ENCODE data around the gene RAB36.

RAB36 gene

DNA sequence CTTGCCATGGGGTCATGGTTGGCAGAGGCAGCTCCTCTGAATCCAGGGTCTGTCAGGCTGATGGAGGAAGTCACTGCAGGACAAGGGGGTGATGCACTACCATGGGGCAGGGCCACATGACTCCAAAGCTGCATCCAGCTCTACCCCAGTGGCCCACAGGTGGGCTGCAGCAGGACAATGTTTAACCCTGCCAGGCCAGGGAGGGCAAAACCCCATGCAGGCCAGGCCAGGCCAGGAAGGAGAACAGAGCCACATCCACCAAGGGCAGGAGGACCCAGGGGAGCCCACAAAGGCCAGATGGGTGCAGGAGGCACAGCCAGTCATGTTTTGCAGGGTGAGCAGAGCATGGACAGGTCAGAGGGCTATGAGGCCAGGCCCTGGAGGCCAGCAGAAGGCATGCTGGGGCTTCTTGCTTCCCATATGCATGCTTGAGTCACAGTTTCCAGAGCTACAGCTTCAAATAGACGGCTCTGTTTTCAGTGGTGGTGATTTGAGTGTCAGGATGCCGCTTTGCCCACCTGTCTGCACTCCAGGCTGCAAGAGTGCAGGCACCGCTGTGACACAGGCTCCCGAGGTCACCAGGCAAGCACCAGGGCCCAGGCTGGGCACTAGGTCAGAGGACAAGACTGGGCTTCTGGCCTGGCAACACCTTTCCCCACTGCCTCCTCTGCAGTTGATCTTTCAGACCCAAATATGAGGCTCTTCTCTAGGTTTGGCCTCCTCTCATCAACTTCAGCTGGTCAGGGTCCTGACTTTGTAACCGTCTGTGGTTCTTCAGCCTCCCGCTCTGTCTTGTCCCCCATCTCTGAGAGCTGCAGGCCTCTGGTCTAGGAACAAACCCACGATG, 26.4 kb upstream of the RAB36 start:
- no peaks in the 10 kb centered on the region for H3K36me3 ChIP-seq (ENCODE audit: control insufficient read depth, low read length)
- H3F3A ChIP-seq (ENCODE audit: control insufficient read depth, insufficient read depth): no peaks in the 10 kb centered on the region
- H3K9me2 ChIP-seq (replicated peaks; ENCODE audit: control insufficient read depth, low read length): no peaks in the 10 kb centered on the region
- H3K4me3 ChIP-seq (ENCODE audit: low read length): no peak overlapping the region
- H3K9me3 ChIP-seq (ENCODE audit: control insufficient read depth, insufficient read depth, low read length): no peaks in the 10 kb centered on the region
- H3K4me2 ChIP-seq (ENCODE audit: low read length): no peak overlapping the region
- TF ChIP-seq CTCF (IDR thresholded peaks at IDR 0.05; ENCODE audit: low read depth, low read length, poor library complexity, severe bottlenecking): no peak
- TF ChIP-seq EZH2phosphoT487 (IDR thresholded peaks at IDR 0.05; ENCODE audit: borderline replicate concordance, low read length): no peak
- no peak overlapping the region for H3K27ac ChIP-seq (ENCODE audit: low read depth, low read length)
- H3K4me1 ChIP-seq (ENCODE audit: control insufficient read depth, low read length): peaks cover 15% of the 10 kb centered on the region
- H3K79me2 ChIP-seq (ENCODE audit: control insufficient read depth, low read length): no peaks in the 10 kb centered on the region
- no peaks in the 10 kb centered on the region for H3K27me3 ChIP-seq (ENCODE audit: control insufficient read depth, low read length)
- no peaks in the 10 kb centered on the region for H4K20me1 ChIP-seq (ENCODE audit: control insufficient read depth, insufficient read depth, low read depth, low read length)

- H3K9me2 ChIP-seq (replicated peaks; ENCODE audit: control insufficient read depth, low read length): no peaks in the 10 kb centered on the region
- no peaks in the 10 kb centered on the region for H3K79me2 ChIP-seq (ENCODE audit: control insufficient read depth, low read length)
- H3F3A ChIP-seq (ENCODE audit: control insufficient read depth, insufficient read depth): 0 out of 2 replicates have a peak, but pooled peaks cover 2% of the 10 kb centered on the region
- no peaks in the 10 kb centered on the region for H3K9me3 ChIP-seq (ENCODE audit: control insufficient read depth, insufficient read depth, low read length)
- no peak overlapping the region for H3K4me3 ChIP-seq (ENCODE audit: low read length)
- peaks cover 15% of the 10 kb centered on the region for H3K4me1 ChIP-seq (ENCODE audit: control insufficient read depth, low read length)
- no peak overlapping the region for H3K4me2 ChIP-seq (ENCODE audit: low read length)
- no peaks in the 10 kb centered on the region for H3K27me3 ChIP-seq (ENCODE audit: control insufficient read depth, low read length)
- TF ChIP-seq EZH2phosphoT487 (IDR thresholded peaks at IDR 0.05; ENCODE audit: borderline replicate concordance, low read length): no peak
- no peak for TF ChIP-seq CTCF (IDR thresholded peaks at IDR 0.05; ENCODE audit: low read depth, low read length, poor library complexity, severe bottlenecking)
- no peaks in the 10 kb centered on the region for H3K36me3 ChIP-seq (ENCODE audit: control insufficient read depth, low read length)
- H4K20me1 ChIP-seq (ENCODE audit: control insufficient read depth, insufficient read depth, low read depth, low read length): no peaks in the 10 kb centered on the region
- no peak overlapping the region for H3K27ac ChIP-seq (ENCODE audit: low read depth, low read length)
Observed at GRCh38 chr22:23119494-23120414, 25.5 kb upstream of the RAB36 start.

GRCh38 chr22:23120415-23120899, 24.8 kb upstream of the RAB36 start:
- no peak overlapping the region for H3K27ac ChIP-seq (ENCODE audit: low read depth, low read length)

More at GRCh38 chr22:23120415-23120899, 24.8 kb upstream of the RAB36 start:
- H3K9me3 ChIP-seq (ENCODE audit: control insufficient read depth, insufficient read depth, low read length): no peaks in the 10 kb centered on the region
- no peaks in the 10 kb centered on the region for H3K27me3 ChIP-seq (ENCODE audit: control insufficient read depth, low read length)
- H3F3A ChIP-seq (ENCODE audit: control insufficient read depth, insufficient read depth): 0 out of 2 replicates have a peak, but pooled peaks cover 2% of the 10 kb centered on the region
- TF ChIP-seq EZH2phosphoT487 (IDR thresholded peaks at IDR 0.05; ENCODE audit: borderline replicate concordance, low read length): no peak
- no peaks in the 10 kb centered on the region for H3K9me2 ChIP-seq (replicated peaks; ENCODE audit: control insufficient read depth, low read length)
- no peak overlapping the region for H3K4me3 ChIP-seq (ENCODE audit: low read length)
- no peaks in the 10 kb centered on the region for H3K79me2 ChIP-seq (ENCODE audit: control insufficient read depth, low read length)
- peaks cover 15% of the 10 kb centered on the region for H3K4me1 ChIP-seq (ENCODE audit: control insufficient read depth, low read length)
- H3K4me2 ChIP-seq (ENCODE audit: low read length): no peak overlapping the region
- no peaks in the 10 kb centered on the region for H3K36me3 ChIP-seq (ENCODE audit: control insufficient read depth, low read length)
- no peaks in the 10 kb centered on the region for H4K20me1 ChIP-seq (ENCODE audit: control insufficient read depth, insufficient read depth, low read depth, low read length)
